Measurements from ENCODE around the gene PCSK6.
A peak's percentile ranks its signal among the peaks of the same experiment; 100 is the strongest.

PCSK6 gene

DNA sequence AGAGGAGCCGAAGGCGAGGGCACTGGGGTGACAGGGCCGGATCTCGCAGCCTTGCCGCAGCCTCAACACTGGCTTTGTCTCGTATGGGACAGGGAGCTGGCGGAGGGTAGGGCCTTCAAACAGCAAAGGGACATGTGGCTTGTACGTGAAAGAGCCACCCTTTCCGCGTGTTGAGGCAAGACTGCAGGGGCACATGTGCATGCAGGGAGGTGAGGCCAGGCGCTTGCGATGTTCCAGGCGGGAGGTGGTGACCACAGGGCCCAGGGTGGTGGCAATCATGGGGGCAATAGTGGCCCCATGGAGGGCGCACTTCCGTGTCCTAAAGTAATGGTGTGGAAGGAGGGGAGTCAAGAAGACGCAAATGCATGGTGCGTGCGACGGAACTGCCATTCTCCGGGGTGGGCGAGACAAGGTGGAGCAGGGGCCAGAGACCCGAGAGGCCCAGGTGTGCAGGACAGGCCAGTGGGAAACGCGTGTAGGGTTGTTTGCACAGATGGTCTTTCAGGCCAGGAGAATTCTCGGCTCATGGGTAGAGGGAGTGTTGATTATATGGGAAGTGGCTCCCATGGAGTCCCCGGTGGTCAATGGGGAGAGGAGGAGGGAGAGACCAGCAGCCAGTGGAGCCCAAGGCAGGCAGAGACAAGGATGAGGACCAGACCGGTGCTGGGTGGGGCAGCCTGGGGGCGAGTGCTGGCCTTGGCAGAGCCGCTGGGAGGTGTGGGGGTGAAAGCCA, 45.8 kb upstream of the PCSK6 start:
- DNase-seq (ENCODE audit: low spot score): peak; percentile 71
- TF ChIP-seq CTCF (IDR thresholded peaks at IDR 0.05): no peak
- no peak overlapping the region for H3K4me3 ChIP-seq
- no peak overlapping the region for H3K27ac ChIP-seq

- no peak for DNase-seq (ENCODE audit: low spot score)
- no peak for TF ChIP-seq CTCF (IDR thresholded peaks at IDR 0.05)
- Histone ChIP-seq H3K4me3 (no peak overlapping the region), H3K27ac (no peak overlapping the region)
These were observed 45.0 kb upstream of the PCSK6 start for GRCh38 chr15:101534376-101534970.

DNA sequence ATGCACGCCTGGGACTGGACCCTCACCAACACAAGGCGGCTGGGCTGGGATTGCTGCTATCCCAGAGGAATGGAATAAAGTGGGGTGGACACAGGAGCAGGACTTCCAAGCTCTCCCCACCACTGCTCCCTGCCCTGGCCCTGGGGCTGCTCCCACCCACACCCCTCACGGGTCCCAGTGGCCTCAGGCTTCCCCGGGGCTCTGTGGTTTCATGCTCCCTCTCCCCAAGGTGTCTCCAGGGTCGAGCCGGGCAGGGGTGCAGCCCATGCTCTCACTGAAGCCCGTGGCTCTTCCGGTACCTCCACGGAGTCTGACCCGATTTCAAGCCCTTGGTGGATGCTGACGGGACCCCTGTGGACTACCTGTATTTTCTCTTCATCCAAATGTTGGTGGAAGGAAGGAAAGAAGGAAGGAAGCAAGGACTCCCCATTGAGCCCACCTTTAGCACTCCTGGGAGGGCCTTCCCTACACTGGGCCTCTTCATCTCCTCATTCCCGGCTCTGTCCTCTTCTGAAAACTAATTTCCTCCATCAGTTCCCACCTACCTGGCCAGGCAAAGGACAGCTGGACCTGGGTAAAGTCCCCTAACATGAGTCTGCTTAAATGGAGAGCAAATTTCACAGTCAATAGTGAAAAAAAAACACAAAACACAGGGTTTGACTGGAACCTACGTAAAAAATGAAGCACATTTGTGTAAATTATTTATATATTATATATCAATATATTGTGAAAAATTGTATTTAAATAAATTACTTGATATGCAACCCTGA, 44.0 kb upstream of the PCSK6 start:
- no peak overlapping the region for H3K4me3 ChIP-seq
- H3K27ac ChIP-seq: no peak overlapping the region
- TF ChIP-seq CTCF (IDR thresholded peaks at IDR 0.05): no peak
- peak; percentile 52 for DNase-seq (ENCODE audit: low spot score)

DNA sequence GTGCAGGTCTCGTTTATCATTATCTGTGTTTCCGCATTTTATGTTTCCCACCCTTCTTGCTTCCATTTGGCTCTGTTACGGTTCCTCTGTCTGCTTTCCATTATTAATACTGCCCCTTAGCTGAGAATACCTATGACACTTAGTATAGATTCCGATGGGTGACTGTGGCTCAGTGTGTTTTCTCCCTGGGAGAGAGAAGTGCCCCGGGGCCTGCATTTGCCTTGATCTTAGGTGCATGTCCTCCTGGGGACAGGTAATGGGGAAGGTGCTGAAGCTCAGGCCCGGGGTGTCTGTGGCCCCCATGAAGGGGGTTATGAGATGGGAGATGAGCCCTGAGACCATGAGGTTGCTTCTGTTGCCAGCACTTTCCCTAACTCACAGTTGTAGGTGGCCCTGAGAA, 43.4 kb upstream of the PCSK6 start:
- no peak for TF ChIP-seq CTCF (IDR thresholded peaks at IDR 0.05)
- no peak for DNase-seq (ENCODE audit: low spot score)
- Histone ChIP-seq H3K4me3 (no peak overlapping the region), H3K27ac (no peak overlapping the region)

DNA sequence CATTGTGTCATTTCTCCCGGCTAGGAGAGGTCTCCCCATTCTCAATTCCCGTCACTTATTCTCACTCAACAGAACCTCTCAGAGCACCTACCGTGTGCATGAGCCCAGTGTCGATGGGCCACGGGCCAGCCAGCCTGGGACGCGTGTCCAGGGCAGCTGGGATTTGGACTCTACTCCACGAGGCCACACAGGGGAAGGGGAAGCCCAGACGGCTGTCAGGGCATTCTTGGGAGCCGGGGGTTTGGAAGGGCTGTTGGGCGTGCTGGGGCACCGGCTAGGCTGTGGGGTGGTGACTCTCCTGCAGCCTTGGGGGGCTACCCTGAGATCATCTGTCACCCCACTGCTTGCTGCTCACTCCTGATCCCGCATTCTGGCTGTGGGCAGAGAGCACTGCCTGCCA, 41.7 kb upstream of the PCSK6 start:
- no peak overlapping the region for H3K27ac ChIP-seq
- TF ChIP-seq CTCF (IDR thresholded peaks at IDR 0.05): no peak
- no peak overlapping the region for H3K4me3 ChIP-seq
- DNase-seq (ENCODE audit: low spot score): no peak

DNA sequence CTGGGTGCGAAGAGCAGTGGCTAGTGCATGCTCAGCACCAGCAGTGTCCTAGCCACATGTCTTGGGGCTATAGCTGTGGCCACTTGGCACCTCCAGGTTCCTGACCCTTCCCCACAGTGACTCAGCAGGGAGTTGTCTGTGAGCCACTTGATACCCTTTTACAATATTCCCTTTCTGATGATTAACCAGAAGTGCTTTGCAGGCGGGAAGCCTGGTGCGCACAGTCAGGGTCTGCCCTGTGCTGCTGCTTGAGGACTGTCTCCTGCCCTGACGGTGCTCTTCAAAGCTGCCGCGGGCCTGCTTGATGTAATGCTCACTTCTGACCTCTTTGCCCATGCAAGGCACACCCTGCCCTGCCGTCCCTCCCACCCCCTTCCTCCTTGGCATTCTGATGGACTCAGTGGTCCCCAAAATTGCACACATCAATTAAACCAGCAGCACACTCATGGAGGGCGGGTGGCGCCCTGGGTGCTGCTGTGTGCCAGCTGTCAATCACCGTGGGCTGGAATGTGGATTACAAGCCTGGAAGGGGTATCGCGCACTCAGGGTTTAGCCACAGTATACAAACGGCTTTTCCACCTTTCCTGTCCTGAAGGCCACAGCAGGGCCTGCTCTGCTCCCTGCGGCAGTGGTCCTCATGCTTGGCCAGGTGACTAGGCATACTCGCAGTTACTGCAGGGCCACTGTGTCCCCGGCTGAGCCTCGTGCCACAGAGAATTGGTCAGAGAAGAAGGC, 40.9 kb upstream of the PCSK6 start:
- no peak for TF ChIP-seq CTCF (IDR thresholded peaks at IDR 0.05)
- Histone ChIP-seq H3K4me3 (no peak overlapping the region), H3K27ac (no peak overlapping the region)
- no peak for DNase-seq (ENCODE audit: low spot score)

All from coronary artery (tissue), 2 donors.